LNCAP (cell line): ENCODE data around the gene FHOD3.

Experiments used
- TF ChIP-seq, protein P1 (sequence below): fragments of 450-650 bp; IDR thresholded peaks from 2 replicates; pipeline ENCODE4 v1.5.1; 2017; ENCODE audit warnings: mild to moderate bottlenecking

Gene FHOD3

DNA sequence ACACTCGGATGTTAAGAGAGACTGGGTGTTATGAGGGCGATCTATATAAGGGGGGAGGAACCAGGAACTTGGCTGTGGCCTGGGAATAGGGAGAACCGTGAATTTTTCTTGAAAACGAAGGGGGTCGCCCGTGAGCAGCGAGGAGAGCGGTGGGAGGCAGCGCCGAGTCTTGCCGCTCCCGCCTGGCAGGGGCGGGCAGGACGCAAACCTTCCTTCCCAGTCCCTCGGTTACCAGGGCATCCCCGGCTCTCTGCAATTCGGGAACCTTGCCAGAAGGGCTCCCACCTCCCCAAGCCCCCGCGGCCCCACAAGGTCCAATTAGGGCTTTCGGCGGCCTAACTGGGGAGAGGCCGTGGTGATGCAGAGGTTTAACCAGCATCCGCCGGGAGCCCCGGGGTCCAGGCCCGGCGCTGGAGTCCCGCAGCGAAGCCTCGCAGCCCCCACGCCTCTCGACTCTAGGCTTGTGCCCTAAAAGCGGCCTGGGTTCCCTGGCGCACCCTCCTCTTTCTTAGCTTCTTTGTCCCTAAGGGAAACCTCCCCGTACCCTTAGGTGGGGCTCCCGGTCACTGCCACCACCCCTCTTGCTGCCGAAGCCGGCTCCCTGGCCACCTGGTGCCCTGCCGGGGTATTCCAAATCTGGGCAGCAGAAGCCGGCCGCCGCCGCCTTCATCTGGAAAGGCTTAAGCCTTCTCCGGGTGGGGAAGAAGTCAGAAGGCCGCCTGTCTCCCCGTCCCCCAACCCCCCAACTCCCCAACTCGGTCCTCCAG is 680 bp upstream of the FHOD3 start:
- TF ChIP-seq, protein P1, sequence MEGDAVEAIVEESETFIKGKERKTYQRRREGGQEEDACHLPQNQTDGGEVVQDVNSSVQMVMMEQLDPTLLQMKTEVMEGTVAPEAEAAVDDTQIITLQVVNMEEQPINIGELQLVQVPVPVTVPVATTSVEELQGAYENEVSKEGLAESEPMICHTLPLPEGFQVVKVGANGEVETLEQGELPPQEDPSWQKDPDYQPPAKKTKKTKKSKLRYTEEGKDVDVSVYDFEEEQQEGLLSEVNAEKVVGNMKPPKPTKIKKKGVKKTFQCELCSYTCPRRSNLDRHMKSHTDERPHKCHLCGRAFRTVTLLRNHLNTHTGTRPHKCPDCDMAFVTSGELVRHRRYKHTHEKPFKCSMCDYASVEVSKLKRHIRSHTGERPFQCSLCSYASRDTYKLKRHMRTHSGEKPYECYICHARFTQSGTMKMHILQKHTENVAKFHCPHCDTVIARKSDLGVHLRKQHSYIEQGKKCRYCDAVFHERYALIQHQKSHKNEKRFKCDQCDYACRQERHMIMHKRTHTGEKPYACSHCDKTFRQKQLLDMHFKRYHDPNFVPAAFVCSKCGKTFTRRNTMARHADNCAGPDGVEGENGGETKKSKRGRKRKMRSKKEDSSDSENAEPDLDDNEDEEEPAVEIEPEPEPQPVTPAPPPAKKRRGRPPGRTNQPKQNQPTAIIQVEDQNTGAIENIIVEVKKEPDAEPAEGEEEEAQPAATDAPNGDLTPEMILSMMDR, result no peak

DNA sequence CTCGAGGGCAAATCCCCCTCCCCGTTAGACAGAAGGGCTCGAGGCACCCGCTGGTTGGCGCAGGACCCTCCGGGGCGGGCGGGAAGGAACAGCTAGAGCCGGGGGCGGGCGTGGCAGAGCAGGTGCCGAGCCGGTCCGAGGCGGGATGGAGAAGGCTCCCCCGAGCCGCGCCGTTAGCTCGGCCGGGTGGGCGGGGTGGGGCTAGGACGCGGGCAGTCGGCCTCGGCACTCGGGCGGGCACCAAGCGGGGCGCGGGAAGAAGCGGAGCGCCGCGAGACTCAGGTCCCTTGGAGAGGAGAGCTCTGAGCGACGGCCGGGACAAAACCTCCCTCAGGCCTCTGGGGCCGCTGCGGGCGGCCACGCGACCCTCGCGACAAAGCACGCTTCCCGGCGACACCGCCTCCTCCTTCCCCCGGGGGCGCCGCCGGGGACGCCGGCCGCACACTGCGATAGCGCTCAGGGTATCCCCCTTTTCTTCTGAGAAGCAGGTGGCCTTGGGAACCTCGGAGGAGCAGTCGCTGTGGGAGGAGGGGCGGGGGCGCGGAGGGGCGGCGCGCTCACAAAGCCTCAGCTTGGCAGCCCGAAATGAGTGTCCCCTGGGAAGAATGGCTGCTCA is 721 bp downstream of the FHOD3 start:
- TF ChIP-seq, protein P1, result no peak

DNA sequence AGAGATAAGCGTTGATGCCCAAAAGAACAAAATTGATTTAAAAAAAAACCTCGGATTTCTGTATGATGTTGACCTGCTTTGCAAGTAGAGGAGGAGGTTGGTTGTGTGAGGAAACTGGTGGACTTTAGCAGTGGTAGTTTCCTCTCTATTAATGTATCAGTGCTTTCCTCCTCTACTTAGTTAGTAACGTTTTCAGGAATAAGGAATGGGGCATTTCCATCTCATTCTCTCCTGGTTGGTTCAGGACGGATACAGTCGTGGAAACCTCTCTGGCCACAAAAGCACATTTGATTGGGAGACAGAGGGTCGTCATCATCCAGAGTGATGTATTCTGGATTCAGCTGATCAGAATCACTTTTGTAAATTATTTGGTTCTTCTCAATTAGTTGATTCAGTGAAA is 1.5 kb downstream of the FHOD3 start:
- TF ChIP-seq, protein P1, result no peak

DNA sequence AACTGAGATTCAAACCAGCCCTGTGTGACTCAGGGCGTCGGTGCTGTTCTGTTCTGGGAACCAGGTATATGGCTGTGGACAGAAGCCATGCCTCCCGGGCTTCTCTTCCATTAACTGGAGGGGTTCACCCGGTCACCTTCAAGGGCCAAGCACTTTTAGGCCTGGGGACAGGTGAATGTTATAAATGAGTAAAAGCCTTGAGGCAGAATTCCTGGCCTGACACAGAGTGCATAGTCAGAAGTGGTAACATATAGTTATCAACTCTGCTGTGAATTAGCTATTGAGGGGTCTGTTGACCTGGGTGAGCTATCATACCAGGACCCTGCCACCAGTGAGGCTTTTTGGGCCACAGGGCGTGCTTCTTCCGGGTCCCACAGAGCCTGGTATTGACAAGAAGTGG is 2.7 kb downstream of the FHOD3 start:
- TF ChIP-seq, protein P1, result no peak

DNA sequence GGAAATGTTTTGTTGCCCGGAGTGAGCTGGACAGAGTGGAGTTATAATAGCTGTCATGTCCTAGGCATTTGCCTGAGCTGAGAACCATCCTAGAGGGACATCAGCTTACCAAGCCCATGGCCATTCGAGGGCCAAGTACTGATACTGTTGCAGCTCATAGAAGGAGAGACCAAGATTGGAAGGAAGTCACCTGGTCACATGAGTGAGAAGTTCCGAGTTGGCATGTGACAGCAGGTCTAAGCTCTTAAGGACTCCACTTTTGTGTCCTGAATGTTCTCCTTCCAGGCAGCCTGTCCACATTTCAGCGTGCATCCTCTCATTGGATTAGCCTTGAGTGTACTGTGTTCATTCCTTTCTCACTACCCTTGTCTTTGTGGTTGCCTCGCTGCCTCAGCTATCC is 4.4 kb downstream of the FHOD3 start:
- TF ChIP-seq, protein P1, result no peak

DNA sequence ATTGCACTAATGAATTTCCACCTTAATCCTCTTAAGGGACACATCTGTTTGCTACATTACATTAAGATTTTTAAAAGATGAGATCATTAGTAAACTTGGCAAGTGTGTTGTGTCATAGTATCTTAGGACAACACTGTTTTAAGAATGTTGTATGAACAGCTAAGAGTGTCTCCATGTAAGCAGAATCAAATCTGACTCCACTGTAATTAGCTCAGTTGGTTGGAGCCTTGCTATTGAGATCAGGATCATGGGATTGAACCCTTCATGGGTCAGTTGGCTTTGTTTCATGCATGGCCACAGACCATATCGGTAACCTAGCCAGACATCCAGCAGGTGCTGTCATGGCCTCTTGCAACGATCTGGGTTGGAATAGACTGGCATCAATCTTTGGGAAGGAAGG is 5.2 kb downstream of the FHOD3 start:
- TF ChIP-seq, protein P1, result no peak

DNA sequence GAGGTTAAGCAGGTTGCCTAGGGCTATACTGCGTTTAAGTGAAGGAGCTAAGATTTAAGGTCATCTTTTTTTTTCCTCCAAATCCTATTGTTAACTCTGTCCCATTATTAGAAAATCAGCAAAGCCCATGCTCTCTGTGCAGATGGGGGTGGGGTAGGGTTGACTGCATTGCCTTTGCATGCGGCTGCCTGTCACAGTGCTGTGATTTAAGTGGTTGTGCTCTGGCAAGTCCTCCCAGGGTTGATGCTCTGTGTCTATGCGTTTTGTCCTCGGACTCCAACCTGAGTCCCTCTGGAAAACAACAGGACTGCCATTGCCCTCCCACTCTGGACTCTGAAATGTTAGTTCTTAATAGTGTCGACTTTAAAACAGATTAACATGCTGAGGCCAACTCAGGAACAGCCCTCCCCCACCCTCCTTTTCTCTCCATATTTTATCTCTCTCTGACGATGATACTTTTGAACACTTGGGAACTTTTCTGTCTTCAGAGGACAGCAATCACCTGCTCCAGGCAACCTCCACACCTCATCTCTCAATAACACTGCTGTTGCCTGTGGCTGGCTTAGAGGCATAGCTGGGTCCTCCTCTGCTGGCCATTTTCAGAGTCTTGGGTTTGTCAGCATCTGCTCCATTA is 5.8 kb downstream of the FHOD3 start:
- TF ChIP-seq, protein P1, result no peak
